ENCODE data around the gene AXDND1. TPM values are rescaled to one million over a fixed set of nuclear protein-coding genes. Genes with fewer than 3 reads are reported as not detected.
"Not testable (repeated sequence)": the region's sequence is repeated elsewhere in the genome, so short reads cannot be mapped to it uniquely, and the experiment has no call there.

AXDND1 gene
- polyA plus RNA-seq, 1 donor: not detected

- not testable (repeated sequence) for DNase-seq (ENCODE audit: low read depth)
Observed at GRCh38 chr1:179459606-179460206, 93.9 kb downstream of the AXDND1 start.

- DNase-seq (ENCODE audit: low read depth): not testable (repeated sequence)
Observed at GRCh38 chr1:179465661-179466060, 99.9 kb downstream of the AXDND1 start.

- no peak for DNase-seq (ENCODE audit: low read depth)
Observed at GRCh38 chr1:179474713-179475112, 108.9 kb downstream of the AXDND1 start.

DNA sequence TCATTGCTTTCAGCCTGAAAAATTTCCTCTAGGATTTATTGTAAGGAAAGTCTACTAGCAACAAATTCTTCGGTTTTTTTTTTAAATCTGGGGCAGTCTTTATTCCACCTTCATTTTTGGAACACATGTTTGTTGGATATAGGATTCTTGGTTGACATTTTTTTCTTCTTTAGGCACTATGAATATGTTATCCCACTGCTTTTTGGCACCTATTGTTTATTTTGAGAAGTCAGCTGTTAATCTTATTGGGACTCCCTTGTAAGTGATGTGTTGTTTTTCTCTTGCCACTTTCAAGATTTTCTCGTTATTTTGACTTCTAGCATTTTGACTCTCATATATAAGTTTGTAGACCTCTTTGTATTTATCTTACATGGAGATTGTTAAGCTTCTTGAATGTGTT is 110.7 kb downstream of the AXDND1 start:
- no peak for DNase-seq (ENCODE audit: low read depth)

DNA sequence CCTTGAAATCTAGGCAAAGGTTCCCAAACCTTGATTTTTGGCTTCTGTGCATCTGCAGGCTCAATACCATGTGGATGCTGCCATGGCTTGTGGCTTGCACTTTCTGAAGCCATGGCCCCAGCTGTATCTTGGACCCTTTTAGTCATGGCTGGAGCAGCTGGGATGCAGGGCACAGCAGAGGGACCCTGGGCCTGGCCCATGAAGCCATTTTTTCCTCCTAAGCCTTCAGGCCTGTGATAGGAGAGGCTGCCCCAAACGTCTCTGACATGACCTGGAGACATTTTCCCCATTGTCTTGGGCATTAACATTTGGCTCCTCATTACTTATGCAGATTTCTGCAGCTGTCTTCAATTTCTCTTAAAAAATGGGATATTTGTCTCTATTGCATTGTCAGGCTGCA is 112.6 kb downstream of the AXDND1 start:
- no peak for DNase-seq (ENCODE audit: low read depth)

DNA sequence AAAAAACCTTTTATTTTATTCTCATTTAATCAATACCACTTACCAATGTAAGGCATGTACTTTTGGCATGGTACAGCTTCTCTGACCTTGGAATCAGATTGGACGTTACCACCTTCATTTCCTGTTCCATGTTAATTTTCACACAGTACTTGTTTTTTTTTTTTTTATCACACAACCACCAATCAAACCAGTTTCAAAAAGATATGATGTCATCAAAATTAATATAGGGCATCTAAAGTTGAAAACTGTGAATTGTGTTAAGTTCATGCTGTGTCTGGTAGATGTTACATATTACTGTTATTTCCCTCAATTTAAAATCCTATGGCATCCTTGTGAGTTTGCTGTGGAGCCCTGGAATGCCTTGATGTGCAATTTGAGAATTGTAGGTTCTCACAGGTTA is 124.8 kb downstream of the AXDND1 start:
- DNase-seq (ENCODE audit: low read depth): no peak

DNA sequence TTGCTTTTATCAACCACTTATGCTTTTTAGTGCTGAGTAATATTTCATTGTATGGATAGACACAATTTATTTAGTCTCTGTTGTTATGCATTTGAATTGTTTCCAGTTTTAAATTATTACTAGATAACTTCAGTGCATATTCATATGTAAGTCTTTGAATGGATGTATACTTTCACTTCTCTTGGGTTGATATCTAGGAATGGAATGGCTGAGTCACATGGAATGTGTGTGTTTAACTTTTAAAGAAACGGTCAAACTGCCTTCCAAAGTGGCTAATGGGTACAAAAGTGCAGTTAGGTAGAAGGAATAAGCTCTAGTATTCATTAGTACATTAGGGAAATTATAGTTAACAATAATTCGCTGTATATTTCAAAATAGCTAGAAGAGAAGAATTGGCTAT is 127.6 kb downstream of the AXDND1 start:
- no peak for DNase-seq (ENCODE audit: low read depth)

DNA sequence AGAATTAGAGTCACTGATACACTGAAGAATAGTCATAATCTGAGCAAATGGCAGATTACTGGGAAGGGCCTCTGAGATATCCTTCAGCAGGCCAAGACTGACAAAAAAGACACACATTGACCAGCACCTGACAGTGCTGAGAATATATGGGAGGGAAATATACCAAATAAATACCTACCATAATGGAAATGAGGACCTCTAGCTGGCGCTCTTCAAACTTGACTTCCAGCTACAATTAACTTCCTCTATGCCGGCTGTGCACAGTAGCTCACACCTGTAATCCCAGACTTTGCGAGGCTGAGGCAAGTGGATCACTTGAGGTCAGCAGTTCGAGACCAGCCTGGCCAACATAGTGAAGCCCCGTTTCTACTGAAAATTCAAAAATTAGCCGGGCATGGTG is 140.4 kb downstream of the AXDND1 start:
- DNase-seq (ENCODE audit: low read depth): no peak

GRCh38 chr1:179509384-179509783 is 143.6 kb downstream of the AXDND1 start:
- DNase-seq (ENCODE audit: low read depth): no peak

DNA sequence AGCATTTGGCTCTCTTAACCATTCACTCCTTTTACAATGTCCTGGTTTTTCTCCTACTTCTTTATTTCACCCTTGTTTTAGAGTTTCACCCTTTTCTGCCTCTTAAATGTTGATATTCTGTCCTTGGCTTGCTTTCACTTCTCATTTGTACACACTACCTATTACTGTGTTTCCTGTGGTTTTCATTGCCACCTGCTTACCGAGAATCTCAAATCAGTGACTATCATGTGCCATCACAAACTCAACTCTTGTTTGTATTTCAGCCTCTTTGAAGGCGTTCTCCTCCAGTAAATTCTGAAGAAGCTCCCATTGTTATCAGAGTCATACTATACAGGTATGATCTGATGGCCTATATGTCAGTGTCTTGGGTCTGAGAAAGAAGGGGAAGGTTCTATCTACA is 144.3 kb downstream of the AXDND1 start:
- DNase-seq (ENCODE audit: low read depth): no peak

DNA sequence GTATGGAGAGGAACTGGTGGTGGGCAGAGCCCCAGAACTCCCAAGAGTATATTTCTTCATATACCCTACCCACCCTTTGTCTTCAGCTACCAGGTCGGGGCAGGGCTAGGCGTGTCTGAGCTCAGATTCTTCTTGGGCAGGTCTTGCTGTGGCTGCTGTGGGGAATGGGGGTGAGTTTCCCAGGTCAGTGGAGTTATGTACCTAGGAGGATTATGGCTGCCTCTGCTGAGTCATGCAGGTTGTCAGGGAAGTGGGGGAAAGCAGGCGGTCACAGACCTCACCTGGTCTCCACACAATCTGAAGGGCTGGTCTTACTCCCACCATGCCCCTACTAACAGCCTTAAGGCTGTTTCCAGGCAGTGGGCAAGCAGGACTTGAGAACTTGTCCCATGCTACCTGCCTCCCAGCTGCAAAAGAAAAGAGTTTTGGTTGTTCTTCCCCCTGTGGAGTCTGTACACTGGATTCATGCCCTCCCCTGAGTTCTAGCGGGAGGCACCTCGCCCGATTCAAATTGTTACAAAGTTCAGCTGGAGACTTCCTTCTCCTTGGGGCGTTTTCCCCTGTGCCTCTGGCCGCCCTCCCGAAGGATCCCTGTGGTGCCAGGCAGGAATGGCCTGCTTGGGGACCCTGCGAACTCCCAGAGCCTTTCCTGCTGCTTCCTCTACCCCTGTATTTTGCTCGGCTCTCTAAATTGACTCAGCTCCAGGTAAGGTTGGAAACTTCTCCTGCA is 151.4 kb downstream of the AXDND1 start:
- no peak for DNase-seq (ENCODE audit: low read depth)

DNA sequence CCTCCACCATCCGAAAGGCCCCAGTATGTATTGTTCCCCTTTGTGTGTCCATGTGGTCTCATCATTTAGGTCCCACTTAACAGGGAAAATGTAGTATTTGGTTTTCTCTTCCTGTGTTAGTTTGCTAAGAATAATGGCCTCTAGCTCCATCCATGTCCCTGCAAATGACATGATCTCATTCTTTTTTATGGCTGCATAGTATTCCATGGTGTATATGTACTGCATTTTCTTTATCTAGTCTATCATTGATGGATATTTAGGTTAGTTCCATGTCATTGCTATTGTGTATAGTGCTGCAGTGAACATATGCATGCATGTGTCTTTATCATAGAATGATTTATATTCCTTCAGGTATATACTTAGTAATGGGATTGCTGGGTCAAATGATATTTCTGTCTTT is 152.8 kb downstream of the AXDND1 start:
- not testable (repeated sequence) for DNase-seq (ENCODE audit: low read depth)

- DNase-seq (ENCODE audit: low read depth): no peak
Observed at GRCh38 chr1:179529482-179530195, 163.9 kb downstream of the AXDND1 start.

DNA sequence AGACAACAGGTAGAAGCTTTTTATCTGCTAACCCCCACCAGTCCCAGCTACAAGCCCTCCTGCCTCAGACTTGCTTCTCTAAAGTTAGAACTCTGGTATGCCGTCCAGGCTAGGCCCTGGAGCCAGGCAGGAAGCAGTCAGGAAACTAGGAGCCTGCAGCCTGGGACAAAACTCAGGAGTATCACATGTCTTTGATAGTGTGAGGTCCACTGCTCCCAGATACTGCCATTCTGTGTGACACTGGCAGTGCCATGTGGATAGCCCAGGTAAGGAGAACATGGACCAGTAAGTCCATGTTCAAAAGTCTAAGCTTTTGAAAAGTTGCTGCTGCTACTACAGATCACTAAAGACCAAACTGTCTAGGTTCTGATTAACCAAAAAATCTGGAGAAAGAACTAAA is 164.6 kb downstream of the AXDND1 start:
- no peak for DNase-seq (ENCODE audit: low read depth)

- no peak for DNase-seq (ENCODE audit: low read depth)
Observed at GRCh38 chr1:179541774-179542173, 176.0 kb downstream of the AXDND1 start.

DNA sequence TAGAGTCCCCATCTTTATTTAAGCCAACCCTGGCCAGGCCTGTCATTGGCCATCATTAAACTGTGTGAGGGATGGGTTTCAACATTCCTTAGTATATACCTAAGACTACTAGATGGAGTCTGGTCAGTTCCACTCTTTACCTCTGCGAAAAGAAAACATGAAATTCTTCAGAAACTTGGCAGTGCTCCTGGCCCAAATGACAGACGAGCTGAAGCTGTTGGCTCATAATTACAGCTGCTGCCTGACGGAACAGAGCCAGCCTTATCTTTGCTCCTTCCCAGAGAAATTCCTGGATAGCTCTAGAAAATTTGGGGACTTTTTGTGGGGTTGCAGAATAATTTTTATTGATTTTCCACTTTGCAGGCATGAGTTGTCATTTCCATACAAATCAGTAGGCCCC is 179.6 kb downstream of the AXDND1 start:
- DNase-seq (ENCODE audit: low read depth): no peak

DNA sequence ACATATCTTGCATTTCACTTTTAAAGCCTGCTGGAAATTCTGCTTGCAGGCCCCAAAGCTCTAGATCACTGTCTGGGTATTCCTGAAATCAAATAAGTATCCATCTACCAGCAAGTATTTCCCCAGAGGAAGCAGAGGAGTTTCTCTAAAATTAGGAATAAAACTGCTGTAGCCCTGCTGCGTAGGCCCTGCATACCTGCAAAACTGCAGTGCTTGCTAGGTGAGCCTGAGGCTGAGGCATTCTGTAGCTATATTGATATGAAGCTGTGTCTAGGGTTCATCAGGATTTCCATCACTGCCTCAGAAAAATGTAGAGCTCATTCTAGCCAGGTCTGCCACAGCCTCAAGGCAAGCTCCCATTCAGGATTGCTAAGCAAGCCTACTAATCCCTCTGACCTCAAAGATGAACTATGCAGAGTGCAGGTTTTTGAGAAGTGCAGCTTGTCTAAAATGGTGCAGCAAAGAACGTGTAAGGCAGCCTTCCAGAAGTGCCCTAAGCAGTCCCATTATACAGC is 181.3 kb downstream of the AXDND1 start:
- DNase-seq (ENCODE audit: low read depth): no peak

DNA sequence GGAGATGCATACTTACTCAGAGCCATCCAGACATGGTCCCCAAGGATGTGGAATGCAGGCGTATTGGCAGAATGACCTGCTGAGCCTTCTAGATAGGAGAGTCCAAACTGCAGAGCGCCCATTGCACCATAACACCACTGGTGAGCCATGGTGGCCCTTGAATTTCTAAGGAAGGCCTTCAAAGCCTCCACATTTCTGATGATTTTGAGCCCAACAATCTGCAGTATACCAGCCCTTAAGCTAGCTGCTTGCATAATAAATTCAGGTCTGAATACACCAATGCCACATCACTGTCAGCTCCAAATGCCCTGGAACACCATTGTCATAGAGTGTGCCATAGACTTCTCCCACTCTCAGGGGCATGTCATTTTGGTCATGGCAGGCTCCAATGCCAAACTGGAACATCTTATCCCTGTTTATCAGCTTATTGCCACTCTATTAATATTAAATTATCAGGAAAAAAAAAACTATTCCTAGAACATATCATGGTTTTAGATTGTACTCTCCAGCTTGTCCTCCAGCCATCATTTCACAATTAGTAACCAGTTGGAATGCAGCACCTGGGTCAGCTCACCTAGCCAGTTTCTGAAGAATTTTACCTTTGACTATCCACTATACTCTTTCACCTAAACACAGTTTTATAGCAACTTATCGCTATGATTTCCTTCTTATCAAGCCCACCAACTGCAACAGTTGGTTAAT is 183.0 kb downstream of the AXDND1 start:
- DNase-seq (ENCODE audit: low read depth): no peak

GRCh38 chr1:179549368-179549700 is 183.6 kb downstream of the AXDND1 start:
- no peak for DNase-seq (ENCODE audit: low read depth)

GRCh38 chr1:179550746-179551682 is 185.2 kb downstream of the AXDND1 start:
- DNase-seq (ENCODE audit: low read depth): no peak

DNA sequence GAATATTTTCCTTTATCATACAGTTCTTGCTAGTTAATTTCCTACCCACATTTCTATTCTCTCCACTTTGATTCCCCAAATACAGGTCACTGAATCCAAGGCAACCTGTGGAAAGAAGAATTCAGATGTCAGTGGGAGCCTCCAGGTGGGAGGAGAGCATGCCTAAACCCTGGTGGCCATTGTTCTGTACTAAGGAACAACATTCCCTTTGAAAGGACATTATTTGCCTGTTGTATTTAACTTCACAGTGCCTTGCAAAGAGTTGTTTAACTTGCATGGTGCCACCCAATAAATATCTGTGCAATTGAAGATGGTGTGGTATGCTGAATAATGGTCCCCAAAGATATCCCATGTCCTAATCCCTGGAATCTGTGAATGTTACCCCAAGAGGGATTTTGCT is 188.7 kb downstream of the AXDND1 start:
- DNase-seq (ENCODE audit: low read depth): no peak

Measured in forelimb muscle (tissue), 1 donor.